GM15510 (cell line): Measurements from ENCODE around the gene TTBK2.

Experiments
- POLR2A ChIP-seq: IDR thresholded peaks from 3 replicates; pipeline ENCODE4 v1.6.1; 2011; ENCODE audit warnings: borderline replicate concordance; ENCODE audit not compliant: insufficient read length; ENCODE audit errors: extremely low read depth

TTBK2 gene

GRCh38 chr15:42716125-42716524, 204.5 kb downstream of the TTBK2 start:
- no peak for TF ChIP-seq POLR2A

GRCh38 chr15:42712584-42712983, 208.0 kb downstream of the TTBK2 start:
- TF ChIP-seq POLR2A = no peak

GRCh38 chr15:42711746-42712145, 208.8 kb downstream of the TTBK2 start:
- no peak for TF ChIP-seq POLR2A

DNA sequence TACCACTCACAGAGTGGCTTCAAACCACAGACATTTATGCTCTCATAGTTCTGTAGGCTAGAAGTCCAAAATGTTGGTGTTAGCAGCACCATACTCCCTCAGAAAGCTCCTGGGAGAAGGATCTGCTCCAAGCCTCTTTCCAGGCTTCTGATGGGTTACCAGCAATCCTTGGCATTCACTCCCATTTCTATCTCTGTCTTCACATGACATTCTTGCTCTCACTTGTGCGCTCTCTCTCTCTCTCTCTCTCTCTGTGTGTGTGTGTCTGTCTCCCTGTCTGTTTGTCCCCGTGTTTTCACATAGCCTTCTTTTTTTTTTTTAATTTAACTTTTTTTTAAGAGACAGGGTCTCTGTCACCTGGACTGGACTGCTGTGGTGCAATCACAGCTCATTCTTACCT, 209.9 kb downstream of the TTBK2 start:
- no peak for TF ChIP-seq POLR2A

DNA sequence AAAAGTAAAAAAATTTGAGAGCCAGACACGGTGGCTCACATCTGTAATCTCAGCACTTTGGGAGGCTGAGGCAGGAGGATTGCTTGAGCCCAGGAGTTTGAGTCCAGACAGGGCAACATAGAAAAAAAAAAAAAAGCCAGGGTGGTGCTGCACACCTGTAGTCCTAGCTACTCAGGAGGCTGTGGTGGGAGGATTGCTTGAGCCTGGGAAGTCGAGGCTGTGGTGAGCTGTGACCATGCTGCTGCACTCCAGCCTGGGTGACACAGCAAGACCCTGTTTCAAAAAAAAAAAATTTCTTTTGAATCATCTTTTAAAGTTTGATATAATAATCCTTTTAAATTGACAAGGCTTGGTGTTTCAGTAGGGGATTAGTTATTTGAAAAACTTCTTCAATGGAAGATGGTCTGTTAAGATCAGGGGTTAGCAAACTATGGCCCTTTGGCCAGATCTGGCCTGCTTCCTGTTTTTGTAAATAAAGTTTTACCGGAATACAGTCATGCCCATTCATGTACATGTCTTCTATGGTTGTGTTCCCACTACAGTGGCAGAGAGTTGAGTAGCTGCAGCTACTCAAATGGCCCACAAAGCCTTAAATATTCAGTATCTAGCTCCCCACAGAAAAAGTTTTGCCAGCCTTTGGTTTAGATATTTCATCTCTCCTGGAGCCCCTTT, 212.6 kb downstream of the TTBK2 start:
- no peak for TF ChIP-seq POLR2A

GRCh38 chr15:42707068-42707467, 213.5 kb downstream of the TTBK2 start:
- no peak for TF ChIP-seq POLR2A

- no peak for TF ChIP-seq POLR2A
Observed at GRCh38 chr15:42705336-42705735, 215.2 kb downstream of the TTBK2 start.

DNA sequence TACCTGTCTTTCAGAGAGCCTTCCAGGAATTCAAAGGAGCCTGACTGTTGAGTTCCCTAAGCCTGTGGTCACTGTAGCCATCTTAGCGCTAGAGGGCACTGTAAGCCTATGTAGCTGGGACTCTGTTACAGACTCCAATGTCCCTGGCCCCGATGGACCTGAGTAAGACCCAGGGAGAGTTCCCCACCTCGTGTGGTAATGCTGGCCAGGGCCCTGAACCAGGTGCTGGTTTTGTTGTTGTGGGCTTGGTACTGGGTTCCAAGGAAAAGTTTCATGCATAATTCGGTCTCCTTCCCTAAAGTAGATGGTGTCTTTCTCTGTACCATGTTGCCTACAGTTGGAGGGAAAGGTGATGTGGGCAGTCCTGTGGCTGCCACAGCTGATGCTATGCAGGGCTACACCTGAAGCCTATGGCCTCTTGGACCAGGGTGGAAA, 216.1 kb downstream of the TTBK2 start:
- TF ChIP-seq POLR2A = no peak

- no peak for TF ChIP-seq POLR2A
Observed at GRCh38 chr15:42696626-42697025, 224.0 kb downstream of the TTBK2 start.

DNA sequence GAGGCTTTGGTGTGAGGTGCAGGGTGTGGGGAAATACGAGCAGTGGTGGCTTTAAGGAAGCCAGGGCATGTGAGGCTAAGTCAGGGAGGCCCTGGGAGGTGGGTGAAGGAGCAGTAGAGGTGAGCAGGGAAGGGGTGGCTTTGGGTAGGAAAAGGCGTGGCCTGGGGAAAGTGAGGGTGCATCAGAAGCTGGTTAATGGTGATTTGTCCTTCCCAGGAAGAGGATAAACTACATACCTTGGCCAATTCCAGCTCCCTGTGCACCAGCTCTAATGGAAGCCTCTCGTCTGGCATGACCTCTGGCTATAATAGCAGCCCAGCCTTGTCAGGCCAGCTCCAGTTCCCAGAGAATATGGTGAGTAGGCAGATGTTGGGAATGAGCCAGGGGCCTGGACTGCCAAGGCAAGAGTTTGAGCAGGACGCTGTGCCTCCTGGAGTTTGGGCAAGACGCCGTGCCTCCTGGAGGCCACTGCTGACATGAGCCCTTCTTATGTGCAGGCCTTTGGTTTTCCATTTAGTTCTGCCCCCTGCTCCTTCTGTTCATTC, 225.0 kb downstream of the TTBK2 start:
- TF ChIP-seq POLR2A = no peak

DNA sequence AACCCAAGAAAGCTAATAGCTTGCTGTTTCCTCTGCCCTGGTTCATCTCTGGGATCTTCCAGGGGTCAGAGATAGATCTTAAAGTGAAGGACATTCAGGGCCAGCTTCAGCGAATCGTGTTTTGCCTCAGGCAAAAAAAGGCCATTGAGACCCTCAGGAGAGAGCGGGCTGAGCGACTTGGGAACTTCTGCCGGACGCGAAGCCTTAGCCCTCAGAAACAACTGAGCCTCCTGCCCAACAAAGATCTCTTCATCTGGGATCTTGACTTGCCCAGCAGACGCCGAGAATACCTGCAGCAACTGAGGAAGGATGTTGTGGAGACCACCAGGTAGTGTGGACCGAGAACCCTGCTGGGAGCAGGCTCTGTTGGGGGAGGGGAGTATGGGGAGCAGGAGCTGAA, 226.2 kb downstream of the TTBK2 start:
- no peak for TF ChIP-seq POLR2A

- no peak for TF ChIP-seq POLR2A
Observed at GRCh38 chr15:42693942-42694341, 226.6 kb downstream of the TTBK2 start.

GRCh38 chr15:42693496-42693895, 227.1 kb downstream of the TTBK2 start:
- TF ChIP-seq POLR2A = no peak

GRCh38 chr15:42692997-42693396, 227.6 kb downstream of the TTBK2 start:
- TF ChIP-seq POLR2A = no peak

GRCh38 chr15:42692536-42692935, 228.0 kb downstream of the TTBK2 start:
- no peak for TF ChIP-seq POLR2A

GRCh38 chr15:42691770-42692169, 228.8 kb downstream of the TTBK2 start:
- TF ChIP-seq POLR2A = no peak
